GM19395 (cell line): ENCODE data around the gene CLN6.
"Not testable (repeated sequence)": the region's sequence is repeated elsewhere in the genome, so short reads cannot be mapped to it uniquely, and the experiment has no call there.

Experiments
- ATAC-seq: cut with Tn5 transposase; IDR thresholded peaks from one replicate; pipeline ENCODE4 v1.9.1; 2021; ENCODE audit warnings: mild to moderate bottlenecking, moderate library complexity; ENCODE audit not compliant: unreplicated experiment

CLN6 gene

DNA sequence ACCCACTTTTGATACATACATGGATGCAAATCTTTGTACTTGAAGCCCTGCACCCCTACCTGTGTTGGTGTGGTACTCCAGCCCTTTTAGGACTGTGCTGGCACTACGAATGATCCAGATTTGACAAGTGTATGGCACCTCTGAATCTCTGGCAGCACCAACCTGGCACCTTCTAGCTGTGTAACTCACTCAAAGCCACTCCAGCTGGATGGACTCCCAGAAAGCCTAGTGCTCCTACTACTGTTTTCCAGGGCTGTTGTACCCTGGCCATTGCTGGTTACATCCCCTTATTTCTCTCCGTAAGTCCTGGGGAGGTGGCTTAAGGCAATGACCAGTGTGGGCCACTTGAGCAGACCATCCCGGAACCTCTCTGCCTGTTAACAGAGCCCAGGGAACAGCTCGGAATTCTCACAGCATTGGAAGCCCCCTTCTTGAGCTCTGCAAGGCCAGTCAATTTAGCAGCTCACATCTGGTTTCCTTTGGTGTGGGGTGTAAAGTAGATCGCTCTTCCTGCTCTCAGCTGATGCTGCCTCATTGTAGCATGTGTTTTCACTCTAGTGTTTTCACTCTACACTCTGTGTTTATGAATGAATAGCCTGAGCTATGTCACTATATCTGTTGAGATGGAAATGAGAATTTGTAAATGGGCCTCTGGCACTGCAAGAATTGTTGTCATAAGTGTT is 36.6 kb downstream of the CLN6 start:
- ATAC-seq = no peak

- no peak for ATAC-seq
These were observed 37.4 kb downstream of the CLN6 start for GRCh38 chr15:68192117-68192516.

- no peak for ATAC-seq
These were observed 38.0 kb downstream of the CLN6 start for GRCh38 chr15:68191555-68191954.

GRCh38 chr15:68190048-68190447 is 39.5 kb downstream of the CLN6 start:
- ATAC-seq = no peak

DNA sequence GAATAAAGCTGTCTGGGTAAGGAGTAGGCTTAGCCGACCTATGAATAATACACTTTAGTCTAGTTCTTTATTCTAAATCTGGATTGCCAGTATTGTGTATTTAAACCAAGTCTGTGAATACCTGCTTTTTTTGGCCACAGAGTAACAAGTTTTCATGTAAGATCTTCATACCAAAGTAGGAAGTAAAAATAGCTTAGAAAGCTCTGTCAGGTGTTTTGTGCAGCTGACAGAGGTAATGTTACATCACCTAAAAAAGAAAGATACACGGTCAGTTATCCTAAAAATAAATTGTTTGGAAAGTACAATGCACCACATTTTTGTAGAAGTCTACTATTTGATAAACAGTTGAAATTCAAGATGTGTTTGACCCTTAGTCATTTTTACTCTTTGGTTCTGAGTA is 40.9 kb downstream of the CLN6 start:
- no peak for ATAC-seq

DNA sequence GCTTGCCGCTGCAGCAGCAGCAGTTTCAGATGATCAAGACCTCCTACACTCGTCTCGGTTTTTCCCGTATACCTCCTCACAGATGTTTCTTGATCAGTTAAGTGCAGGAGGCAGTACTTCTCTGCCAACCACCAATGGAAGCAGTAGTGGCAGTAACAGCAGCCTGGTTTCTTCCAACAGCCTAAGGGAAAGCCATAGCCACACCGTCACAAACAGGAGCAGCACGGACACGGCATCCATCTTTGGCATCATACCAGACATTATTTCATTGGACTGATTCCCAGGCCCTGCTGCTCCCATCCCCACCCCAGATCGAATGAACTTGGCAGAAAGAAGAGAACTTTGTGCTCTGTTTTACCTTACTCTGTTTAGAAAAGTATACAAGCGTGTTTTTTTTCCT is 42.0 kb downstream of the CLN6 start:
- no peak for ATAC-seq

GRCh38 chr15:68186671-68187397 is 42.7 kb downstream of the CLN6 start:
- no peak for ATAC-seq

GRCh38 chr15:68184616-68185480 is 44.7 kb downstream of the CLN6 start:
- ATAC-seq = no peak

- ATAC-seq = no peak
These were observed 45.8 kb downstream of the CLN6 start for GRCh38 chr15:68183616-68184315.

DNA sequence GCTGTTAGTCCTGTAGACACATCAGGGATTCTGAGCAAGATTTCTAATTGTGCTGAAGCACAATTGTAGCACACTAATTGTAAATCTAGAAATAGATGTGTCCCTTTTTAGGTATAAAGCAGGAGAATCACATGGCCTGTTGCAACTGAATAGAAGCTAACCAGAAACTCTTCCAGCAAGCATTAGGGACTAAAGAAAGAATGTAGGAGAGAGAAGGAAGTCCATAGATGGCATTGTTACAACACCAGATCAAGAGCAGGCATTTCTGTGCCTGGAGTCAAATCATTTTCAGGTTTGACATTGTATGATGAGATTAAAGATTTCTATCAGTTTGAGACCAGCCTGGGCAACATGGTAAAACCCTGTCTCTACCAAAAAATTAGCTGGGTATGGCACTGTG is 51.8 kb downstream of the CLN6 start:
- no peak for ATAC-seq

DNA sequence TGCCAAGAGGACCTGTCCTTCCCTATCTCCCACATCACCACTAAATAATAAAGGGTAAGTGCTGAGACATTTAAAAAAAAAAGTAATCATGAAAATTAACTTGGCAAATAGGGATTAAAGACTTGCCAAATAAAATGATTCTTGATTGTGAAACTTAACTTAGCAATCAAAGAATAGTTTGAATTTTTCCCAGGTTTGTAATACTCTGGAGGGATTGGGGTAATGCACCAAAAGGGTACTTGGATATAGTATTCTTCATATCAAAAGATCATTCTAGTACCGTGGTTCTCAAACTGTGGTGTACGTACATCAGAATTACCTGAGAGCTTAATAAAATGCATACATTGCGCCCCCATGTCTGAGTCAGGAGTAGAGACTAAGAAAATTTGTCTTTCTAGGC is 52.9 kb downstream of the CLN6 start:
- ATAC-seq = no peak

DNA sequence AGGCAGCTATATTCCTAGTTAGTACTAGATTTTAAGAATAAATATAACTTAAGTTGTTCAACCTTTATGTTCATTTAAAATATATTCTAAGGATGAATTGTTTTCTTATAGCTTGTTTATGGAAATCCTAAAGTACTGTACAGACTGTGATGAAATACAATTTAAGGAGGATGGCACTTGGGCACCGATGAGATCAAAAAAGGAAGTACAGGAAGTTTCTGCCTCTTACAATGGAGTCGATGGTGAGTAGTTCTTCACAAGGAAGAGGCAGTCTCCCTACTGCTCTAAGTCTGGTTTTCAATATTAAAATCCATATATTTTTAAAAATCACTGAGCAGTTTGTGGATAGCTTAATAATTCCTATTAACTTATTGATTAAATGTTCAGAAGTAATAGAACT is 54.0 kb downstream of the CLN6 start:
- ATAC-seq = no peak

- no peak for ATAC-seq
These were observed 56.4 kb downstream of the CLN6 start for GRCh38 chr15:68173119-68173518.

DNA sequence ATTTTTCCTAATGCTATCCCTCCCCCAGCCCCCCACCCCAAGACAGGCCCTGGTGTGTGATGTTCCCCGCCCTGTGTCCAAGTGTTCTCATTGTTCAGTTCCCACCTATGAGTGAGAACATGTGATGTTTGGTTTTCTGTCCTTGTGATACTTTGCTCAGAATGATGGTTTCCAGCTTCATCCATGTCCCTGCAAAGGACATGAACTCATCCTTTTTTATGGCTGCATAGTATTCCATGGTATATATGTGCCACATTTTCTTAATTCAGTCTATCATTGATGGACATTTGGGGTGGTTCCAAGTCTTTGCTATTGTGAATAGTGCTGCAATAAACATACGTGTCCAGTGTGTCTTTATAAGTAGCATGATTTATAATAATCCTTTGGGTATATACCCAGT is 57.5 kb downstream of the CLN6 start:
- not testable (repeated sequence) for ATAC-seq

DNA sequence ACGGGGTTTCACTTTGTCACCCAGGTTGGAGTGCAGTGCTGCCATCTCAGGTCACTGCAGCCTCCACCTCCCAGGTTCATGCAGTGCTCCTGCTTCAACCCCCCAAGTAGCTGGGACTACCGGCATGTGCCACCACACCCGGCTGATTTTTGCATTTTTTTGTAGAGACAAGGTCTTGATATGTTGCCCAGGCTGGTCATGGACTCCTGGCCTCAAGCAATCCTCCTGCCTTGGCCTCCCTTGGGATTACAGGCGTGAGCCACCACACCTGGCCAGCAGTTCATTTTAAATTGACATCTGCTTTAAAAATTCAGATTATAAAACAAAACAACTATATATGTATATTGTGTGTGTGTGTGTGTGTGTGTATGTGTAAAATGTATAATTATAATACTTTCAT is 62.7 kb downstream of the CLN6 start:
- ATAC-seq = no peak

- no peak for ATAC-seq
These were observed 66.3 kb downstream of the CLN6 start for GRCh38 chr15:68163191-68163590.

- no peak for ATAC-seq
These were observed 71.4 kb downstream of the CLN6 start for GRCh38 chr15:68158046-68158628.

GRCh38 chr15:68157074-68157473 is 72.5 kb downstream of the CLN6 start:
- no peak for ATAC-seq
